ENCODE results near the gene TAF15.

TAF15 gene

GRCh38 chr17:35808962-35809854, at the start of gene TAF15:
TAF15 (plus strand) TSS chr17:35809484; CDS start chr17:35809570, 86 bp downstream.
- Mint-ChIP-seq H3K9me3 (no peaks in the 10 kb centered on the region), H3K4me3 (peak within 1 kb of the TSS; percentile 95), H3K27me3 (no peaks in the 10 kb centered on the region), H3K4me1 (peaks cover 65% of the 10 kb centered on the region), H3K27ac (peak within 1 kb of the TSS; percentile 100), H3K36me3 (peaks cover 8% of the 10 kb centered on the region)

- no peaks in the 10 kb centered on the region for H3K9me3 Mint-ChIP-seq
- H3K27me3 Mint-ChIP-seq, result no peaks in the 10 kb centered on the region
- no peaks in the 10 kb centered on the region for H3K36me3 Mint-ChIP-seq
- H3K4me3 Mint-ChIP-seq, result no peak within 1 kb of the TSS
- H3K4me1 Mint-ChIP-seq, result peaks cover 9% of the 10 kb centered on the region
- no peak within 1 kb of the TSS for H3K27ac Mint-ChIP-seq
These were observed 48.7 kb upstream of the TAF15 start, which contains the start of gene C17orf50 for GRCh38 chr17:35760587-35760986. C17orf50 (plus strand) TSS chr17:35760887; CDS start chr17:35760942, 55 bp downstream.

GRCh38 chr17:35761601-35762000, 47.7 kb upstream of the TAF15 start:
- no peaks in the 10 kb centered on the region for H3K27me3 Mint-ChIP-seq
- no peaks in the 10 kb centered on the region for H3K36me3 Mint-ChIP-seq
- no peak overlapping the region for H3K27ac Mint-ChIP-seq
- no peaks in the 10 kb centered on the region for H3K9me3 Mint-ChIP-seq
- no peak overlapping the region for H3K4me3 Mint-ChIP-seq
- H3K4me1 Mint-ChIP-seq, result peaks cover 9% of the 10 kb centered on the region

- peak overlapping the region; percentile 93 for H3K4me3 Mint-ChIP-seq
- no peaks in the 10 kb centered on the region for H3K27me3 Mint-ChIP-seq
- H3K27ac Mint-ChIP-seq, result no peak overlapping the region
- H3K36me3 Mint-ChIP-seq, result no peaks in the 10 kb centered on the region
- no peaks in the 10 kb centered on the region for H3K9me3 Mint-ChIP-seq
- peaks cover 9% of the 10 kb centered on the region for H3K4me1 Mint-ChIP-seq
These were observed 45.5 kb upstream of the TAF15 start for GRCh38 chr17:35763767-35764122.

GRCh38 chr17:35764123-35764991, 44.9 kb upstream of the TAF15 start:
- Mint-ChIP-seq H3K4me1 (peaks cover 9% of the 10 kb centered on the region), H3K36me3 (no peaks in the 10 kb centered on the region), H3K9me3 (no peaks in the 10 kb centered on the region), H3K27ac (peak overlapping the region; percentile 52), H3K4me3 (peak overlapping the region; percentile 93), H3K27me3 (no peaks in the 10 kb centered on the region)

GRCh38 chr17:35765086-35765710, 44.1 kb upstream of the TAF15 start:
- Mint-ChIP-seq H3K36me3 (no peaks in the 10 kb centered on the region), H3K27me3 (no peaks in the 10 kb centered on the region), H3K9me3 (no peaks in the 10 kb centered on the region), H3K4me3 (peak overlapping the region; percentile 93), H3K27ac (no peak overlapping the region), H3K4me1 (peaks cover 9% of the 10 kb centered on the region)

GRCh38 chr17:35765756-35766488, 43.4 kb upstream of the TAF15 start:
- Mint-ChIP-seq H3K36me3 (no peaks in the 10 kb centered on the region), H3K4me1 (peaks cover 9% of the 10 kb centered on the region), H3K27me3 (no peaks in the 10 kb centered on the region), H3K4me3 (peak overlapping the region; percentile 42), H3K27ac (no peak overlapping the region), H3K9me3 (no peaks in the 10 kb centered on the region)

- Mint-ChIP-seq H3K4me3 (no peak overlapping the region), H3K27me3 (no peaks in the 10 kb centered on the region), H3K9me3 (no peaks in the 10 kb centered on the region), H3K4me1 (peaks cover 9% of the 10 kb centered on the region), H3K27ac (no peak overlapping the region), H3K36me3 (no peaks in the 10 kb centered on the region)
These were observed 42.8 kb upstream of the TAF15 start for GRCh38 chr17:35766489-35766877.

GRCh38 chr17:35766903-35767510, 42.3 kb upstream of the TAF15 start:
- H3K36me3 Mint-ChIP-seq, result no peaks in the 10 kb centered on the region
- H3K4me3 Mint-ChIP-seq, result no peak overlapping the region

GRCh38 chr17:35768797-35769196, 40.5 kb upstream of the TAF15 start:
- H3K27me3 Mint-ChIP-seq, result no peaks in the 10 kb centered on the region
- H3K4me3 Mint-ChIP-seq, result no peak overlapping the region
- H3K36me3 Mint-ChIP-seq, result no peaks in the 10 kb centered on the region
- peaks cover 9% of the 10 kb centered on the region for H3K4me1 Mint-ChIP-seq
- H3K9me3 Mint-ChIP-seq, result no peaks in the 10 kb centered on the region
- H3K27ac Mint-ChIP-seq, result no peak overlapping the region

More at GRCh38 chr17:35766903-35767510, 42.3 kb upstream of the TAF15 start:
- Mint-ChIP-seq H3K4me1 (peaks cover 9% of the 10 kb centered on the region), H3K27ac (no peak overlapping the region), H3K27me3 (no peaks in the 10 kb centered on the region), H3K9me3 (no peaks in the 10 kb centered on the region)

- peaks cover 2% of the 10 kb centered on the region for H3K4me1 Mint-ChIP-seq
- no peak overlapping the region for H3K4me3 Mint-ChIP-seq
- no peak overlapping the region for H3K27ac Mint-ChIP-seq
- H3K27me3 Mint-ChIP-seq, result no peaks in the 10 kb centered on the region
- no peaks in the 10 kb centered on the region for H3K36me3 Mint-ChIP-seq
- no peaks in the 10 kb centered on the region for H3K9me3 Mint-ChIP-seq
These were observed 39.3 kb upstream of the TAF15 start for GRCh38 chr17:35769895-35770486.

GRCh38 chr17:35773129-35773528, 36.2 kb upstream of the TAF15 start:
- Mint-ChIP-seq H3K36me3 (no peaks in the 10 kb centered on the region), H3K4me3 (no peak overlapping the region), H3K4me1 (no peaks in the 10 kb centered on the region), H3K27ac (no peak overlapping the region), H3K9me3 (no peaks in the 10 kb centered on the region), H3K27me3 (no peaks in the 10 kb centered on the region)

GRCh38 chr17:35773679-35774425, 35.4 kb upstream of the TAF15 start:
- Mint-ChIP-seq H3K36me3 (no peaks in the 10 kb centered on the region), H3K27ac (no peak overlapping the region), H3K4me3 (no peak overlapping the region), H3K9me3 (no peaks in the 10 kb centered on the region), H3K4me1 (no peaks in the 10 kb centered on the region), H3K27me3 (no peaks in the 10 kb centered on the region)

- H3K27ac Mint-ChIP-seq, result no peak overlapping the region
- H3K27me3 Mint-ChIP-seq, result no peaks in the 10 kb centered on the region
These were observed 34.8 kb upstream of the TAF15 start for GRCh38 chr17:35774499-35774898.

More at GRCh38 chr17:35774499-35774898, 34.8 kb upstream of the TAF15 start:
- H3K36me3 Mint-ChIP-seq, result no peaks in the 10 kb centered on the region
- H3K4me3 Mint-ChIP-seq, result no peak overlapping the region
- H3K9me3 Mint-ChIP-seq, result no peaks in the 10 kb centered on the region
- no peaks in the 10 kb centered on the region for H3K4me1 Mint-ChIP-seq

All from activated naive CD4-positive, alpha-beta T cell treated with anti-CD3 and anti-CD28 coated beads, Interleukin-2, amount 50 U/mL, for 24 hours (primary cell).